Measurements from ENCODE around the gene NFIB.

DNA sequence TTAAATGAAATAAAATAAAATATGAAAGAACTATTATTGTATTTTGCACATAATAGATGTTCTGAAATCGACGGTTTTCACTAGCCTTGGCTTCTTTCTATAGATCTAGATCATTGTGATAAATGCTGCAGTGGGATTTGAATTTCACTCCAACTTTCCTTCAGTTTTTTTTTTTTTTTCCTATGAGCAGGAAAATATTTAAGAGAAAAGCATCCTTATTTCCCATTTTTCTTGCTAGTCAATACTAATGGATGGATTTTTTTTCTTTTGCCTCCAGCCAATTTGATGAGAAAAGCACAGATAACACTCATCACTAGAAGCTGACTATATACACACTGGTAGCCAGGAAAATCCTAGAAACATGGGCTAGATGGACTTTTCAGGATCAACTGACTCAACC lies 249.0 kb downstream of the NFIB start:
- TF ChIP-seq ZKSCAN8 (CRISPR knock-in tag; IDR thresholded peaks at IDR 0.05; ENCODE audit: borderline replicate concordance) (no peak), HDAC2 (CRISPR knock-in tag; IDR thresholded peaks at IDR 0.05) (no peak), ZNF615 (CRISPR knock-in tag; IDR thresholded peaks at IDR 0.05; ENCODE audit: borderline replicate concordance) (no peak), TAF1 (CRISPR knock-in tag; IDR thresholded peaks at IDR 0.05) (no peak), NFYB (CRISPR knock-in tag; IDR thresholded peaks at IDR 0.05) (no peak), MTF2 (CRISPR knock-in tag; IDR thresholded peaks at IDR 0.05; ENCODE audit: borderline replicate concordance) (no peak), ZBTB44 (CRISPR knock-in tag; IDR thresholded peaks at IDR 0.05) (no peak)
- TF ChIP-seq, protein P1, sequence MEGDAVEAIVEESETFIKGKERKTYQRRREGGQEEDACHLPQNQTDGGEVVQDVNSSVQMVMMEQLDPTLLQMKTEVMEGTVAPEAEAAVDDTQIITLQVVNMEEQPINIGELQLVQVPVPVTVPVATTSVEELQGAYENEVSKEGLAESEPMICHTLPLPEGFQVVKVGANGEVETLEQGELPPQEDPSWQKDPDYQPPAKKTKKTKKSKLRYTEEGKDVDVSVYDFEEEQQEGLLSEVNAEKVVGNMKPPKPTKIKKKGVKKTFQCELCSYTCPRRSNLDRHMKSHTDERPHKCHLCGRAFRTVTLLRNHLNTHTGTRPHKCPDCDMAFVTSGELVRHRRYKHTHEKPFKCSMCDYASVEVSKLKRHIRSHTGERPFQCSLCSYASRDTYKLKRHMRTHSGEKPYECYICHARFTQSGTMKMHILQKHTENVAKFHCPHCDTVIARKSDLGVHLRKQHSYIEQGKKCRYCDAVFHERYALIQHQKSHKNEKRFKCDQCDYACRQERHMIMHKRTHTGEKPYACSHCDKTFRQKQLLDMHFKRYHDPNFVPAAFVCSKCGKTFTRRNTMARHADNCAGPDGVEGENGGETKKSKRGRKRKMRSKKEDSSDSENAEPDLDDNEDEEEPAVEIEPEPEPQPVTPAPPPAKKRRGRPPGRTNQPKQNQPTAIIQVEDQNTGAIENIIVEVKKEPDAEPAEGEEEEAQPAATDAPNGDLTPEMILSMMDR (CRISPR knock-in tag; IDR thresholded peaks at IDR 0.05): no peak
- TF ChIP-seq, protein P2, sequence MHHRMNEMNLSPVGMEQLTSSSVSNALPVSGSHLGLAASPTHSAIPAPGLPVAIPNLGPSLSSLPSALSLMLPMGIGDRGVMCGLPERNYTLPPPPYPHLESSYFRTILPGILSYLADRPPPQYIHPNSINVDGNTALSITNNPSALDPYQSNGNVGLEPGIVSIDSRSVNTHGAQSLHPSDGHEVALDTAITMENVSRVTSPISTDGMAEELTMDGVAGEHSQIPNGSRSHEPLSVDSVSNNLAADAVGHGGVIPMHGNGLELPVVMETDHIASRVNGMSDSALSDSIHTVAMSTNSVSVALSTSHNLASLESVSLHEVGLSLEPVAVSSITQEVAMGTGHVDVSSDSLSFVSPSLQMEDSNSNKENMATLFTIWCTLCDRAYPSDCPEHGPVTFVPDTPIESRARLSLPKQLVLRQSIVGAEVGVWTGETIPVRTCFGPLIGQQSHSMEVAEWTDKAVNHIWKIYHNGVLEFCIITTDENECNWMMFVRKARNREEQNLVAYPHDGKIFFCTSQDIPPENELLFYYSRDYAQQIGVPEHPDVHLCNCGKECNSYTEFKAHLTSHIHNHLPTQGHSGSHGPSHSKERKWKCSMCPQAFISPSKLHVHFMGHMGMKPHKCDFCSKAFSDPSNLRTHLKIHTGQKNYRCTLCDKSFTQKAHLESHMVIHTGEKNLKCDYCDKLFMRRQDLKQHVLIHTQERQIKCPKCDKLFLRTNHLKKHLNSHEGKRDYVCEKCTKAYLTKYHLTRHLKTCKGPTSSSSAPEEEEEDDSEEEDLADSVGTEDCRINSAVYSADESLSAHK (CRISPR knock-in tag; IDR thresholded peaks at IDR 0.05; ENCODE audit: borderline replicate concordance): no peak

Measured in HepG2 (cell line).